HFF-Myc (cell line): ENCODE results near the gene ZBTB3.
A peak's percentile ranks its signal among the peaks of the same experiment; 100 is the strongest.
"Not testable (repeated sequence)": the region's sequence is repeated elsewhere in the genome, so short reads cannot be mapped to it uniquely, and the experiment has no call there.

Experiments used
- DNase-seq: peaks from one replicate; pipeline ENCODE4 v3.0.0-alpha.2; 2011; ENCODE audit warnings: low read depth; ENCODE audit errors: extremely low read depth
- H3K4me3 ChIP-seq: replicated peaks from 2 replicates; pipeline ENCODE4 v1.5.1; 2011; ENCODE audit warnings: low read depth, mild to moderate bottlenecking, control low read depth, low read length
- CTCF ChIP-seq: IDR thresholded peaks from 2 replicates; pipeline ENCODE4 v1.5.1; 2012; ENCODE audit warnings: mild to moderate bottlenecking, low read depth, low read length, control low read depth; ENCODE audit errors: missing control alignments

Gene ZBTB3

GRCh38 chr11:62737196-62737595 is 16.8 kb downstream of the ZBTB3 start:
- H3K4me3 ChIP-seq = no peak overlapping the region
- DNase-seq = no peak
- no peak for TF ChIP-seq CTCF

- H3K4me3 ChIP-seq = no peak overlapping the region
- TF ChIP-seq CTCF = no peak
- DNase-seq = no peak
Measured at GRCh38 chr11:62732830-62733229, 21.1 kb downstream of the ZBTB3 start.

- H3K4me3 ChIP-seq = peak overlapping the region; percentile 99
Measured at GRCh38 chr11:62730076-62730475, 23.9 kb downstream of the ZBTB3 start.

GRCh38 chr11:62728171-62728988 is 25.6 kb downstream of the ZBTB3 start, which contains the start of gene TTC9C:
Gene TTC9C (plus strand): TSS chr11:62728486. CDS start chr11:62728849, 363 bp downstream.
- no peak for TF ChIP-seq CTCF
- H3K4me3 ChIP-seq = peak within 1 kb of the TSS; percentile 99
- peak; percentile 48 for DNase-seq

More at GRCh38 chr11:62730076-62730475, 23.9 kb downstream of the ZBTB3 start:
- DNase-seq = not testable (repeated sequence)

GRCh38 chr11:62727872-62728170 is 26.1 kb downstream of the ZBTB3 start:
- peak; percentile 96 for DNase-seq
- H3K4me3 ChIP-seq = peak overlapping the region; percentile 99
- TF ChIP-seq CTCF = no peak

- DNase-seq = peak; percentile 96
- H3K4me3 ChIP-seq = peak within 1 kb of the TSS; percentile 99
- TF ChIP-seq CTCF = no peak
Measured at GRCh38 chr11:62727165-62727871, 26.6 kb downstream of the ZBTB3 start, which contains the start of gene HNRNPUL2. Gene HNRNPUL2 (minus strand): TSS chr11:62727457. CDS start chr11:62727156, 301 bp downstream.

GRCh38 chr11:62726915-62727164 is 27.1 kb downstream of the ZBTB3 start:
- H3K4me3 ChIP-seq = peak overlapping the region; percentile 99
- DNase-seq = no peak
- TF ChIP-seq CTCF = no peak
